K562 (cell line): ENCODE data around the gene TNK2. TPM values are rescaled to one million over a fixed set of nuclear protein-coding genes. Genes with fewer than 3 reads are reported as not detected.
"Not testable (repeated sequence)": the region's sequence is repeated elsewhere in the genome, so short reads cannot be mapped to it uniquely, and the experiment has no call there.

ENCODE experiments used
- ATAC-seq: fragments of 200-7000 bp; cut with Tn5 transposase; 3 replicates; pipeline ENCODE4 v1.9.1; 2020; ENCODE audit warnings: moderate library complexity
- BruUV-seq: library from RNA; stranded (reverse); fragments of 400-500 nt; replicated peaks from 2 replicates; lab custom pipeline; 2021; lab: Mats Ljungman, UMichigan
- CTCF ChIA-PET: fragments of 300-600 bp; formaldehyde crosslinking; extraction: SDS; loops from one replicate; lab custom pipeline; 2021; ENCODE audit warnings: low intra/inter-chr PET ratio; lab: Yijun Ruan, JAX
- POLR2A ChIA-PET: fragments of 300-600, 350-650 bp; sonication (Branson Sonifier 250); formaldehyde crosslinking; extraction: SDS; loops from one replicate; lab custom pipeline; 2021; ENCODE audit warnings: antibody characterized with exemption, inconsistent platforms; lab: Yijun Ruan, JAX
- DNase-seq, 4 experiments: peaks; one replicate each; pipeline versions ENCODE4 v3.0.0 to v3.0.0-alpha.2; 2011 to 2018; ENCODE audit warnings: low spot score in 3 of 4, mixed read lengths in 3 of 4; ENCODE audit errors: extremely low read depth in 1 of 4
- FAIRE-seq: peaks from 2 replicates; lab custom pipeline; 2011; peaks lifted over from hg19 to GRCh38; lab: Jason Lieb, UNC
- H2AFZ ChIP-seq: 2 replicates; pipeline ENCODE4 v1.6.0; 2011; ENCODE audit warnings: low read depth, low read length, control low read depth, inconsistent platforms
- H3K27ac ChIP-seq: fragments of 200-600 bp; 3 replicates; pipeline ENCODE4 v1.8.0; 2011; ENCODE audit warnings: low read depth, mild to moderate bottlenecking, control low read depth, inconsistent platforms, low read length, moderate library complexity, mixed read lengths; ENCODE audit errors: extremely low read depth
- H3K27me3 ChIP-seq, 2 experiments: fragments of 300-600 bp in 1 of 2; 2 replicates in 1 of 2; 3 replicates in 1 of 2; pipeline versions ENCODE4 v1.6.0 to v1.8.0; 2011; ENCODE audit warnings: inconsistent platforms in 2 of 2, low read length in 2 of 2, mild to moderate bottlenecking in 1 of 2, mixed read lengths in 1 of 2, moderate library complexity in 1 of 2; ENCODE audit not compliant: control insufficient read depth in 2 of 2, insufficient read depth in 2 of 2
- H3K36me3 ChIP-seq: fragments of 300-600 bp; 3 replicates; pipeline ENCODE4 v1.8.0; 2011; ENCODE audit warnings: mild to moderate bottlenecking, low read length, inconsistent platforms; ENCODE audit not compliant: control insufficient read depth, insufficient read depth
- H3K4me1 ChIP-seq, 2 experiments: fragments of 200-600 bp in 1 of 2; replicated peaks in 1 of 2; 2 replicates in 1 of 2; 3 replicates in 1 of 2; pipeline versions ENCODE4 v1.5.1 to v1.8.0; 2011; ENCODE audit warnings: inconsistent platforms in 2 of 2, low read length in 2 of 2, mild to moderate bottlenecking in 1 of 2, mixed read lengths in 1 of 2, moderate library complexity in 1 of 2; ENCODE audit not compliant: control insufficient read depth in 2 of 2, insufficient read depth in 2 of 2
- H3K4me2 ChIP-seq: 2 replicates; pipeline ENCODE4 v1.6.1; 2011; ENCODE audit warnings: low read length, control low read depth, inconsistent platforms, mixed read lengths; ENCODE audit not compliant: insufficient read depth
- H3K4me3 ChIP-seq: fragments of 200-600 bp; sonication (generic), shearing (Covaris generic); 2 replicates; pipeline ENCODE4 v1.5.1; 2016; ENCODE audit warnings: control low read depth, inconsistent platforms
- H3K79me2 ChIP-seq: fragments of 200-600 bp; 3 replicates; pipeline ENCODE4 v1.8.0; 2011; ENCODE audit warnings: low read length, inconsistent platforms; ENCODE audit not compliant: control insufficient read depth, insufficient read depth
- H3K9ac ChIP-seq, 2 experiments: 2 replicates each; pipeline versions ENCODE4 v1.6.0 to v1.6.1; 2011; ENCODE audit warnings: low read depth in 2 of 2, low read length in 2 of 2, control low read depth in 1 of 2, inconsistent platforms in 1 of 2, mild to moderate bottlenecking in 1 of 2, mixed read lengths in 1 of 2; ENCODE audit not compliant: insufficient read depth in 1 of 2
- H3K9me1 ChIP-seq: one replicate; pipeline ENCODE4 v1.6.0; 2011; ENCODE audit warnings: inconsistent platforms, mild to moderate bottlenecking, low read length, moderate library complexity; ENCODE audit not compliant: control insufficient read depth, insufficient read depth
- H3K9me3 ChIP-seq: replicated peaks from 2 replicates; pipeline ENCODE4 v1.5.1; 2011; ENCODE audit warnings: low read depth, low read length, inconsistent platforms; ENCODE audit not compliant: control insufficient read depth, insufficient read depth
- H4K20me1 ChIP-seq: replicated peaks from 2 replicates; pipeline ENCODE4 v1.6.1; 2011; ENCODE audit warnings: low read length, inconsistent platforms, mixed read lengths; ENCODE audit not compliant: control insufficient read depth, insufficient read depth
- ATF1 ChIP-seq, 2 experiments: fragments of 450-650 bp in 1 of 2; IDR thresholded peaks; 2 replicates each; pipeline ENCODE4 v1.6.1; 2016; ENCODE audit warnings: missing compliant biosample characterization in 1 of 2, missing genetic modification characterization in 1 of 2
- ATF7 ChIP-seq: fragments of 450-650 bp; IDR thresholded peaks from 2 replicates; pipeline ENCODE4 v1.7.1; 2014; ENCODE audit warnings: mild to moderate bottlenecking, moderate library complexity
- CBX8 ChIP-seq: fragments of 200-600 bp; sonication (generic); IDR thresholded peaks from 2 replicates; pipeline ENCODE4 v1.6.1; 2012; ENCODE audit warnings: borderline replicate concordance, mixed run types, low read depth, mild to moderate bottlenecking, moderate library complexity, mixed read lengths, low read length, control low read depth, inconsistent platforms; ENCODE audit not compliant: poor library complexity, severe bottlenecking; ENCODE audit errors: extremely low read depth
- DACH1 ChIP-seq: fragments of 450-650 bp; IDR thresholded peaks from 2 replicates; pipeline ENCODE4 v1.6.1; 2018; ENCODE audit not compliant: partially characterized antibody
- DNMT1 ChIP-seq: fragments of 450-650 bp; IDR thresholded peaks from 2 replicates; pipeline ENCODE4 v1.6.1; 2016; ENCODE audit warnings: antibody characterized with exemption, mild to moderate bottlenecking
- PHB2 ChIP-seq: fragments of 450-650 bp; IDR thresholded peaks from 2 replicates; pipeline ENCODE4 v1.6.1; 2017; ENCODE audit warnings: low read depth
- POLR3A ChIP-seq: IDR thresholded peaks from 2 replicates; pipeline ENCODE4 v1.6.1; 2011; ENCODE audit warnings: borderline replicate concordance, mild to moderate bottlenecking, moderate library complexity; ENCODE audit not compliant: insufficient read length, insufficient read depth; ENCODE audit errors: extremely low read depth
- SIN3B ChIP-seq: fragments of 450-650 bp; IDR thresholded peaks from 2 replicates; pipeline ENCODE4 v1.6.1; 2017; ENCODE audit warnings: low read depth, mild to moderate bottlenecking, moderate library complexity
- ZFP30 ChIP-seq: fragments of 250-450 bp; sonication (Bioruptor Pico); IDR thresholded peaks from 2 replicates; pipeline ENCODE4 v1.8.0; 2022; ENCODE audit warnings: moderate library complexity, mild to moderate bottlenecking, inconsistent platforms, borderline replicate concordance
- ZNF347 ChIP-seq: fragments of 450-650 bp; formaldehyde crosslinking; IDR thresholded peaks from 2 replicates; pipeline ENCODE4 v1.4.0; 2020; ENCODE audit warnings: low read depth, mild to moderate bottlenecking, moderate library complexity
- ZNF561 ChIP-seq: fragments of 450-650 bp; formaldehyde crosslinking; conservative IDR thresholded peaks from 2 replicates; pipeline ENCODE4 v1.4.0; 2020; ENCODE audit warnings: mild to moderate bottlenecking, moderate library complexity
- WGBS: fragments of 100-300 bp; shearing (Covaris generic); methylation state at CpG from one replicate; pipeline ENCODE4 v1.1.6; 2016; ENCODE audit warnings: low coverage, mixed read lengths; ENCODE audit not compliant: insufficient coverage; ENCODE audit errors: missing lambda C conversion rate; 5-methylcytosine and 5-hydroxymethylcytosine counted together
- in situ Hi-C: fragments of 300-500 bp; cut with MboI; formaldehyde crosslinking; loops from 4 replicates; pipeline ENCODE4 v1.15.0; 2018; ENCODE audit warnings: inconsistent platforms, mixed read lengths
- intact Hi-C: fragments of 100-400 bp; cut with micrococcal nuclease; formaldehyde crosslinking; loops from 2 replicates; pipeline ENCODE4 v1.14.2; 2022
- polyA plus RNA-seq, 8 experiments: library from polyadenylated mRNA; depleted of rRNA in 4 of 8; stranded (reverse) in 5 of 8; unstranded in 3 of 8; fragments of >200 nt; fragmentation: Nextera tagmentation in 2 of 8; fragmentation: Illumina TruSeq in 1 of 8; extraction: Ambion mirVana in 2 of 8; extraction: Trizol in 1 of 8; gene quantifications; 2 replicates each; pipeline versions ENCODE4 v1.2.1 to v1.2.3, GENCODE V29; 2011 to 2014; ENCODE audit warnings: inconsistent platforms in 1 of 8, missing spikeins in 1 of 8
- total RNA-seq, 7 experiments: library from RNA; depleted of rRNA in 6 of 7; stranded (reverse); fragments of >200 nt in 6 of 7; fragmentation: Illumina TruSeq in 2 of 7; extraction: Trizol in 2 of 7; gene quantifications; 2 replicates each; pipeline versions ENCODE4 v1.2.1 to v1.2.3, GENCODE V29; 2011 to 2021; ENCODE audit warnings: low replicate concordance in 1 of 7
- TF ChIP-seq, protein P1 (sequence below): fragments of 250-450 bp; sonication (Bioruptor Pico); IDR thresholded peaks from 2 replicates; pipeline ENCODE4 v1.5.0; 2021; ENCODE audit warnings: mild to moderate bottlenecking, borderline replicate concordance
- TF ChIP-seq, protein P2 (sequence below), 3 experiments: fragments of 200-800 bp in 1 of 3; sonication (Bioruptor generic) in 1 of 3; sonication (generic) in 1 of 3; formaldehyde crosslinking in 1 of 3; IDR thresholded peaks; 2 replicates each; pipeline versions ENCODE4 v1.6.1 to v1.8.0; 2016 to 2022; ENCODE audit warnings: mild to moderate bottlenecking in 2 of 3, missing compliant biosample characterization in 2 of 3, missing genetic modification characterization in 2 of 3, missing genetic modification reagents in 1 of 3

TNK2 gene
- total and polyA plus RNA-seq, 9 of the 15 experiments (the other 6 are each of a cell fraction or from before 2014, with no cell fraction given), result 0.03 to 33.8 (median 6.5) TPM

DNA sequence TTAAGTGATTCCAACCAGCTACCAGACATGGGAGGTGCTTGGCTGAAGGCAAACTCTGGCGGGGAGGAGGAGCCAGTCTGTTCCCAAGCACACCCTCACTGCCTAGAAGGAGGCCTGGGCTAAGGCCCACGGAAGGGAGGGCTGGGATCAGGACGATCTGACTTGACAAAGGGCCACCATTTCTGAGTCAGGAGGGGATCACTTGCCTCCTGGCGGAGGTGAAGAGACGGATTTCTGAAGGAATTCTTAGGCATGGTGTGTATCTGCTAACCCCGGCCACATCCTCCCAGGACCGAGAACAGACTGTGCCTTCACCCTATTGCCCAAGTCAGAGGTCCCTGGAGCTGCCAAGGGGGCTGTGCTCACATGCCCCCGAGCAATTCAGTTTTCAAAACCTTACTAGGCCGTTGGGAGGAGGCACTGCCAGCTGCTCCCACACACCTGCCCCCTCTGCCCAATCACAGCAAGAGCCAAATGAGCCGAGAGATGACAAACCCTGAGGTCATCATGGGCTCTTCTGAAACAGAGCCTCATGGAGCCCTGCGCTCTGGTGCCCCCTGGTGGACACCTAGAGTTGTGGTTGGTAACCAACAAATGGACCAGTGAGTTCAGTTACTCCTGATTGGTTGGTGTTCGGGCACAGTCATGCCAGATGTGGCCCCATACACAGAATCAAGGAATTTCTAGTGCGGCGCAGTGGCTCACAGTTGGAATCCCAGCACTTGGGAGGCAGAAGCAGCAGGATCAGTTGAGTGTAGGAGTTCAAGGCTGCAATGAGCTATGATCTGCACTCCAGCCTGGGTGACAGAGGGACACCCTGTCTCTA is 6.5 kb upstream of the TNK2 start (continued):
- TF ChIP-seq PHB2, result no peak
- peak; percentile 93 for TF ChIP-seq ATF7
- no peak for TF ChIP-seq ATF1 (CRISPR knock-in tag; IDR thresholded peaks at IDR 0.05)
- TF ChIP-seq ATF1 (tag; IDR thresholded peaks at IDR 0.05), result peak; percentile 90
- TF ChIP-seq POLR3A, result no peak
- TF ChIP-seq SIN3B, result no peak
- TF ChIP-seq, protein P1, sequence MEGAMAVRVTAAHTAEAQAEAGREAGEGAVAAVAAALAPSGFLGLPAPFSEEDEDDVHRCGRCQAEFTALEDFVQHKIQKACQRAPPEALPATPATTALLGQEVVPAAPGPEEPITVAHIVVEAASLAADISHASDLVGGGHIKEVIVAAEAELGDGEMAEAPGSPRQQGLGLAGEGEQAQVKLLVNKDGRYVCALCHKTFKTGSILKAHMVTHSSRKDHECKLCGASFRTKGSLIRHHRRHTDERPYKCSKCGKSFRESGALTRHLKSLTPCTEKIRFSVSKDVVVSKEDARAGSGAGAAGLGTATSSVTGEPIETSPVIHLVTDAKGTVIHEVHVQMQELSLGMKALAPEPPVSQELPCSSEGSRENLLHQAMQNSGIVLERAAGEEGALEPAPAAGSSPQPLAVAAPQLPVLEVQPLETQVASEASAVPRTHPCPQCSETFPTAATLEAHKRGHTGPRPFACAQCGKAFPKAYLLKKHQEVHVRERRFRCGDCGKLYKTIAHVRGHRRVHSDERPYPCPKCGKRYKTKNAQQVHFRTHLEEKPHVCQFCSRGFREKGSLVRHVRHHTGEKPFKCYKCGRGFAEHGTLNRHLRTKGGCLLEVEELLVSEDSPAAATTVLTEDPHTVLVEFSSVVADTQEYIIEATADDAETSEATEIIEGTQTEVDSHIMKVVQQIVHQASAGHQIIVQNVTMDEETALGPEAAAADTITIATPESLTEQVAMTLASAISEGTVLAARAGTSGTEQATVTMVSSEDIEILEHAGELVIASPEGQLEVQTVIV (CRISPR knock-in tag), result no peak
- TF ChIP-seq DACH1, result peak; percentile 29
- no peak for TF ChIP-seq DNMT1
- no peak for TF ChIP-seq ZNF561
- TF ChIP-seq ZFP30 (CRISPR knock-in tag), result no peak
- no peak for TF ChIP-seq ZNF347
- TF ChIP-seq, protein P2, sequence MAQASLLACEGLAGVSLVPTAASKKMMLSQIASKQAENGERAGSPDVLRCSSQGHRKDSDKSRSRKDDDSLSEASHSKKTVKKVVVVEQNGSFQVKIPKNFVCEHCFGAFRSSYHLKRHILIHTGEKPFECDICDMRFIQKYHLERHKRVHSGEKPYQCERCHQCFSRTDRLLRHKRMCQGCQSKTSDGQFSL (CRISPR knock-in tag; IDR thresholded peaks at IDR 0.05), result no peak
- TF ChIP-seq, protein P2 (tag; IDR thresholded peaks at IDR 0.05), result no peak
- no peak for TF ChIP-seq CBX8

DNA sequence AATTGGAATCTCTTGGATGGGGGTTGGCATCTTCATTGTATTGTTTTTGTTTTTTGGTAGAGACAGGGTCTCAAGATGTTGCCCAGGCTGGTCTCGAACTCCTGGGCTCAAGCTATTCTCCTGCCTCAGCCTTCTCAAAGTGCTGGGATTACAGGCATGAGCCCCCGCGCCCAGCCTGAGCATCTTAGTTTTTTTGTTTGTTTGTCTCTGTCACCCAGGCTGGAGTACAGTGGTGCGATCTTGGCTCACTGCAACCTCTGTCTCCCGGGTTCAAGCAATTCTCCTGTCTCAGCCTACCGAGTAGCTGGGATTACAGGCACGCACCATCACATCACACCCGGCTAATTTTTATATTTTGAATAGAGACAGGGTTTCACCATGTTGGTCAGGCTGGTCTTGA is 5.8 kb upstream of the TNK2 start:
- H3K4me1 ChIP-seq, result peaks cover 16 to 23% of the 10 kb centered on the region in 2 experiments
- H4K20me1 ChIP-seq, H3K4me2 ChIP-seq, BruUV-seq, H3K79me2 ChIP-seq, ATAC-seq, H3K9me1 ChIP-seq, in situ Hi-C loops, DNase-seq, H3K36me3 ChIP-seq, POLR2A ChIA-PET, H2AFZ ChIP-seq, FAIRE-seq, H3K9ac ChIP-seq, H3K4me3 ChIP-seq, H3K27ac ChIP-seq, H3K9me3 ChIP-seq: not testable (repeated sequence)
- intact Hi-C loops, result loop anchor here (10.0 kb wide), 1 partner anchor 169 kb away; no protein-coding TSS in a partner anchor
- 75% methylated on average over 8 of the region's 8 CpGs for WGBS
- peaks cover 8 to 17% of the 10 kb centered on the region in 2 experiments; a peak in 4 of 5 replicates for H3K27me3 ChIP-seq
- CTCF ChIA-PET, result interaction anchor here (0.8 to 2.6 kb wide), 4 partner anchors 19 to 54 kb away, joined by 5 to 22 read pairs (median 10); no protein-coding TSS in a partner anchor
